RWPE2 (cell line): ENCODE measurements around the gene COX19.

Experiments
- ATAC-seq: fragments of 200-7000 bp; cut with Tn5 transposase; 3 replicates; pipeline ENCODE4 v1.9.1; 2021; ENCODE audit warnings: low read depth
- DNase-seq: peaks from one replicate; pipeline ENCODE4 v3.0.0-alpha.2; 2020; ENCODE audit warnings: low spot score
- H3K27ac ChIP-seq: fragments of 450-650 bp; 2 replicates; pipeline ENCODE4 v1.5.1; 2017; ENCODE audit warnings: mild to moderate bottlenecking; ENCODE audit not compliant: poor library complexity, severe bottlenecking
- H3K27me3 ChIP-seq: fragments of 250-450 bp; sonication (Bioruptor Pico); 2 replicates; pipeline ENCODE4 v1.5.1; 2021; ENCODE audit warnings: mild to moderate bottlenecking, moderate library complexity; ENCODE audit not compliant: insufficient read depth, poor library complexity, severe bottlenecking
- H3K36me3 ChIP-seq: fragments of 250-450 bp; sonication (Bioruptor Pico); 2 replicates; pipeline ENCODE4 v1.5.1; 2020; ENCODE audit warnings: low read depth, mild to moderate bottlenecking, moderate library complexity
- H3K4me1 ChIP-seq: fragments of 250-450 bp; sonication (Bioruptor Pico); 2 replicates; pipeline ENCODE4 v1.5.1; 2021; ENCODE audit warnings: mild to moderate bottlenecking, moderate library complexity; ENCODE audit not compliant: insufficient read depth, poor library complexity, severe bottlenecking
- H3K4me3 ChIP-seq: fragments of 250-450 bp; sonication (Bioruptor Pico); 2 replicates; pipeline ENCODE4 v1.5.1; 2021; ENCODE audit warnings: mild to moderate bottlenecking, moderate library complexity; ENCODE audit not compliant: severe bottlenecking
- H3K9me3 ChIP-seq: fragments of 250-450 bp; sonication (Bioruptor Pico); 2 replicates; pipeline ENCODE4 v1.5.1; 2021; ENCODE audit warnings: mild to moderate bottlenecking, moderate library complexity; ENCODE audit not compliant: severe bottlenecking
- CTCF ChIP-seq: fragments of 450-650 bp; IDR thresholded peaks from one replicate; pipeline ENCODE4 v1.5.1; 2017; ENCODE audit warnings: mild to moderate bottlenecking, moderate library complexity; ENCODE audit not compliant: poor library complexity, severe bottlenecking

The COX19 gene

GRCh38 chr7:999149-999879, 24.0 kb upstream of the COX19 start:
- peaks cover 9% of the 10 kb centered on the region; the same call in 1 of the 2 replicates for H3K36me3 ChIP-seq
- H3K4me1 ChIP-seq = no peaks in the 10 kb centered on the region
- no peak for DNase-seq
- no peaks in the 10 kb centered on the region for H3K9me3 ChIP-seq
- ATAC-seq = no peak
- H3K27me3 ChIP-seq = no peaks in the 10 kb centered on the region
- no peak for TF ChIP-seq CTCF
- no peak overlapping the region for H3K4me3 ChIP-seq
- no peak overlapping the region for H3K27ac ChIP-seq

- H3K9me3 ChIP-seq = no peaks in the 10 kb centered on the region
- H3K27ac ChIP-seq = no peak overlapping the region
- no peak for TF ChIP-seq CTCF
- no peak overlapping the region for H3K4me3 ChIP-seq
- H3K4me1 ChIP-seq = no peaks in the 10 kb centered on the region
- ATAC-seq (no peak), DNase-seq (no peak)
- H3K36me3 ChIP-seq = peaks cover 9% of the 10 kb centered on the region; the same call in 1 of the 2 replicates
- no peaks in the 10 kb centered on the region for H3K27me3 ChIP-seq
Measured at GRCh38 chr7:997404-998395, 22.4 kb upstream of the COX19 start.

- no peaks in the 10 kb centered on the region for H3K27me3 ChIP-seq
- no peak overlapping the region for H3K4me3 ChIP-seq
- H3K9me3 ChIP-seq = no peaks in the 10 kb centered on the region
- TF ChIP-seq CTCF = no peak
- ATAC-seq (no peak), DNase-seq (no peak)
- H3K36me3 ChIP-seq = peaks cover 9% of the 10 kb centered on the region; the same call in 1 of the 2 replicates
- H3K27ac ChIP-seq = no peak overlapping the region
- H3K4me1 ChIP-seq = no peaks in the 10 kb centered on the region
Measured at GRCh38 chr7:996079-996872, 20.9 kb upstream of the COX19 start.

- TF ChIP-seq CTCF = no peak
- Histone ChIP-seq H3K27ac (no peak overlapping the region), H3K27me3 (no peaks in the 10 kb centered on the region), H3K9me3 (no peaks in the 10 kb centered on the region), H3K4me3 (no peak overlapping the region), H3K4me1 (no peaks in the 10 kb centered on the region), H3K36me3 (peaks cover 9% of the 10 kb centered on the region; the same call in 1 of the 2 replicates)
- ATAC-seq (no peak), DNase-seq (no peak)
Measured at GRCh38 chr7:995571-995970, 20.2 kb upstream of the COX19 start.
